NCI-H446 (cell line): ENCODE results near the gene AARS1.
"Not testable (repeated sequence)": the region's sequence is repeated elsewhere in the genome, so short reads cannot be mapped to it uniquely, and the experiment has no call there.

ENCODE experiments used
- DNase-seq, 2 experiments: peaks; one replicate each; lab custom pipeline; 2025; lab: John Stamatoyannopoulos, UW

The AARS1 gene

DNA sequence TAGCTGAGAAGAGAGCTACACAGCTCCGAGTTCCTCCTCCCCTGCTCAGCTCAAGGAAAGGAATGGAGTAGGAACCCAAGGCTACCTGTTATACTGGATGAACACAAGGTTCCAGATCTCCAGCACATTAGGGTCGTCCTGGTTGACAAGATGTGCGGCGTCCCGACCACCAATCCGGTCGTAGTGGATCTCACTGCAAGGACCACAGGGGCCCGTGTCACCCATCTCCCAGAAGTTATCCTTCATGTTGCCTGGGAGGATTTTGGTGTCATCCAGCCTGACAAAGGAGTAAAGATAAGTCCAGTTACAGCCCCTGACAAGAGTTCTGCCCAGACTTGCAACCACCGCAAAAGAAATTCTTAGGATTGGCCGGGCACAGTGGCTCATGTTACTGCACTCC lies 17.6 kb downstream of the AARS1 start:
- DNase-seq = no peak

DNA sequence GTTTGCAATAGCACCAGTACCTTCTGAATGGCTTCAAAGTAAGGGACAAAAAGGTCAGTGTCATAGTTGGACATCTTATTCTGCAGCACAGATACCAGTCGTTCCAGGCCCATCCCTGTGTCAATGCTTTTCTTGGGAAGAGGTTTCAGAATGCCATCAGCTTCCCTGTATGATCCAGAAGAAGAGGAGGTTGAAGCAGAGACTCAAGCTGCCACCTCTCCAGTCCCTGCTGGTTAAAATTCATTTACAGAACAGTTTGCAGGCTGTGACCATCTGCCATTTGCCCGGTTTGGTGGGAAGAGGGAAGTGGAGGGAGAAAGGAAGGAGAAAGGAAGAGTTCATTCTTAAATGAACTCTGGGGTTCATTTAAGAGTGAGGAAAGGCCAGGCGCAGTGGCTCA lies 19.1 kb downstream of the AARS1 start:
- DNase-seq = no peak

DNA sequence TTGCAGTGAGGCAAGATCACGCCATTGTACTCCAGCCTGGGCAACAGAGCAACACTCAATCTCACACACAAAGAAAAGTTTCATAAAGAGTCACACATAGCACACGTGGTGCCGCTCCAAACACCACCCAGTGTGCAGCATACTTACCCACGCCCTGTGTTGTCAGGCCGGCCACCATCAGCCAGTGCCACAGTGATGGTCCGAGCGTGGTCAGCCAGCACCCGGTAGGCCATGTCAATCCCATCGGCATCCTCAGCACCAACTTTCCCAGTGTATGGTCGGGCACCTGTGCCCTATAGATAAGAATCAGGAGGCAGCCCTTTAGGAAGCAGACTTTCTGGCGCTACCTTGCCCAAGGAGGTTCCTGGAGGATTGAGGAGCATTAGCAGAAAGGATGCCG lies 19.8 kb downstream of the AARS1 start:
- no peak for DNase-seq

DNA sequence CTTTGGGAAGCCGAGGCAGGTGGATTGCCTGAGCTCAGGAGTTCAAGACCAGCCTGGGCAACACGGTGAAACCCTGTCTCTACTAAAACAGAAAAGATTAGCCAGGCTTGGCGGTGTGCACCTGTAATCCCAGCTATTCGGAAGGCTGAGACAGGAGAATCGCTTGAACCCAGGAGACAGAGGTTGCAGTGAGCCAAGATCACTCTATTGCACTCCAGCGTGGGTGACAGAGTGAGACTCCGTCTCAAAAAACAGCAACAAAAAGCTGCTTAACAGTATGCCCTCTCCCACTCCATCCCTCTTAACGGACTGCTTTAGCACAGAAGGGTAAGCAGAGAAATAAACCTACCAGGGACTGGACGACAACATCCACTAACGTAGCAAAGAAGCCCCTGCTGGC lies 21.4 kb downstream of the AARS1 start:
- DNase-seq = not testable (repeated sequence)

DNA sequence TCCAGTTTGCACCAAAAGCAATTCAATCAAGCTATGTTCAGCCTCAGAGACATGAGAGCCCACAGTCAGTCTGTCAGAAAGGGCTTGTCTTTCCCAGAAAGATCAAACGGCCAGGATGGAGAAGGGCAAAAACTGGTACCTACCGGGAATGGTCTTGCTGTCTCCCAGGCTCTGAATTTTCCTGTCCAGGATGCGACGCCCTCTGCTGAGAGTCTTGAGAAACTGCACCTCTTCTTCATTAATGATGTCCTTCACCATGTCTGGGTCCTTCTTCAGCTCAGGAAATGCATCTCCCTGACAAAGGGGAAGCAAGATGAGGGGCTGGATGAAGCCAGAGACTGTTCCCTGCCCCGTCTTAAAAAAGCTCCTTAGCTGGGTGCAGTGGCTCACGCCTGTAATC lies 21.8 kb downstream of the AARS1 start:
- DNase-seq = peak; percentile 24 to 29

DNA sequence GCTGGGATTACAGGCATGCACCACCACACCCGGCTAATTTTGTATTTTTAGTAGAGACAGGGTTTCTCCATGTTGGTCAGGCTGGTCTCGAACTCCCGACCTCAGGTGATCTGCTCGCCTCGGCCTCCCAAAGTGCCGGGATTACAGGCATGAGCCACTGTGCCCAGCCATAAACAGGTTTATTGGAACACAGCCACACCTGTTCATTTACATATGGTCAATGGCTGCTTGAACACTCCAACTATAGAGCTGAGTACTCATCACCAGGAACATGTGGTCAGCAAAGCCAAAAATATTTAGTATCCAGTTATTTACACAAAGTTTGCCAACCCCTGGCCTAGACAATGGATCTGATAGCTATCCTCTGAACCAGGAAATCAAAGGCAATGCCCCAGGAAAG lies 29.4 kb downstream of the AARS1 start:
- DNase-seq = not testable (repeated sequence)

DNA sequence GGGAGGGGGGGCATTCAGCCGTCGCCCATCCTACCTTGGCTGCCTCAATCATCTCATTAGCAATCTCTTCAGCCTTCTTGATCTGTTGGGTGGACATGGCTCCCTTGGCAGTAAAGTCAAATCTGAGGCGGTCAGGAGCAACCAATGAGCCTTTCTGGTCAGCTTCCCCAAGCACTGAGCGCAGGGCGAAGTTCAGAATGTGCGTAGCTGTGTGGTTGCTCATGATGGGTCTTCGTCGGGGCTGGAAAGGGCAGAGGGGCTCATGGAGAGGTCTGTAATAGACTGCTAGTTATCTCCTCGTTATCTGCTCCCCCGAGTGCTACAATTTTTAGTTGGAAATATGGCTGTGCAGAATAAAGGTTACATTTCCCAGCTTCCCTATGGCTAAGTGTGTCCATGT lies 30.4 kb downstream of the AARS1 start:
- no peak for DNase-seq

DNA sequence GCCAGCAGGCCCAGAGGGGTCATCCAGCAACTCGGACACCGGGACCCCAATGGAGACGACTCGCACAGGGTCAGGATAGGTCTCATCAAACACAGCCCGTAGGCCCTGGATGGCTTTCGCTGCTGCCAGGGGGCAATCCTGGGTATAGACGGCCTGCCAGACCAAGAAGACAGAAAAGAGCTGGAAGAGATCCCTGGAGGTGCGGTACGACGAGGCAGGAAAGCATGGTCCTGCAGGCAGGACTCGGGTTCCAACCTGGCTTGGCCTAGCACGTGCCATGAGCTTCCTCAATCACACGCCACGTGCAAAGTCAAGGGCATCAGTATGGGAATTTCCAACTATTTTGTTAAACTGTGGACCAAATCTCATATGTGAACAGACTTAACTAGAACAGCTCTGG lies 31.2 kb downstream of the AARS1 start:
- DNase-seq = no peak

DNA sequence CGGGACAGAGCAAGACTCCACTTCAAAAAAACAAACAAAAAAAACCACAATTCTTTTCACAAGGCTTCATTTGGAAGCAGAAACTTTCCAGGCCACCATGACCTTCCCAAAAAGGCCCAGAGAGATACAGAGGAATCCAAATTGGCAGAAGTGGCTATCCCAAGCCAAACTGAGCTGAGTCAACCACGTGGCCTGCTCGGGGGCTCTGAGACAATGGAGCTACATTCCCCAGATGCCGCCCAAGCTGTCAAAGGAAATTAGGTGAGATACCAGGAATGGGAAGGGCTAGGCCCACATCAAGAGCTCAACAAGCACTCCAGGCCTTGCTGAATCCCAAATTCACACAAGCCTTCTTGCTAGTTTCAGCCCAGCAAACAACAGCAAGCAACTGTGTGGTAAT lies 31.9 kb downstream of the AARS1 start:
- DNase-seq = no peak

DNA sequence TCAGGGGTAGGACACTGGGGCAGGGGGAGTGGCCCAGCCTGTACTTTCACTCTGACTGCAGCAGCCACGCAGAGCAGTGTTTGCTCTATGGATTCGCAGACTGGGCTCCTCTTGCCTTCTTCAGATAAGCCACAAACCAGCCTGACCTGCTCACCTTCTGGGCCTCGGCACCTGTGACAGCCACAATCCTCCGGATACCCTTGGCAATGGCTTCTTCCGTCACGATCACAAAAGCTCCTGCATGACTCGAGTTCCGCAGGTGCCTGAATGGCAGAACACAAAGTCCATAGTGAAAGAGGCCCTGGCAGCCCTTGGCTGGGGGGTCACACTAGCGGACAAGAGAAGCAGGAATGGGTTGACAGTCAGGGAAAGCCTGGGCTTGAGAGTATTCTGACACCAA lies 33.7 kb downstream of the AARS1 start:
- DNase-seq = no peak

DNA sequence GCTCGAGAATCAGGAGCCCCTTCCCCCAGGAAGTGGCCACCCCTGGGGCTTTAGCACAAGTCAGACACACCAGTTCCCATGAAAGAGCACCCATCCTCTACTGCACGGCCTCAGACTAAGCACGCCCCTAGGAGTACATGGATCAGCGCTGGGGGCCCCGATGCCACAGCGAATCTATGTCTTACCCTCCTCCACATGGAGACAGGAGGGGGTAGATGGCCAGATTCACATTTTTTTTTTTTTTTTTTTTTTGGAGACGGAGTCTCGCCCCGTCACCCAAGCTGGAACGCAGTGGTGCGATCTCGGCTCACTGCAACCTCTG lies 34.4 kb downstream of the AARS1 start:
- DNase-seq = no peak

DNA sequence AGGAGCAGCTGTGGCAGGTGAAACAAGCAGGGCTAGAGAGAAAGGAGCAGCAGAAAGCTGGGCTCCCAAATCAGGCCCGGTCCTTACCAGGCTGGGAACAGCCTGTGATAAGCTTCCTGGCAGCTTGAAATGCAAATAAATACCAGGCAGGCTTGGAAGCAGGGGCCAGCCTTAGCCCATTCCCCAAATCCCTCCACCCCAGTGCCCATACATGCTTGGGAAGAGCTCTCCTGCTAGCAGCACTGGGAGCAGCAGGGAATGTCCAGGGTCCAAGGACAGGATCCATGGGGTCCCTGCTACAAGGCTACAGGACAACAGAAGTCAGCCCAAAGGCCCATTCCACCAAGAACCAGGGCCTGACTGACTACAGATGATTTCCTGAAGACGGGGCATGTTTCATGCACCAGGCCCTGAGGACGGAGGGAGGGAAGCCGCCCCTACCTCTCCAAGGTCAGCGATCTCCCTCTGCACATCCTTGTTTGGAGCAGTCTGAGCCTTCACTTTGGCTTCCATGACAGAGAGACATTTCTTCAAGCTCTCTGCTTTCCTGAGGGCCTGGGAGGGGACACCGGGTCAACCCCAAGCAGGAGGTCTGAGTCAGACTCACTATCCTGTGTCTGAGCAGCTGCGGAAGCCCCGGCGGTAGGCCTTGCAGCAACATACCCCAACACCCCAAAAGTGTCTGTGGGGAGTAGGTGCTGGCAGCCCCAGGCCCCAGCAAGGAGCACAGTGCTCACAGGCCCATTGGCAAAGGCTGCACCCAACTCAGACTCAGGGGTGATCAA lies 34.9 kb downstream of the AARS1 start:
- DNase-seq = no peak

DNA sequence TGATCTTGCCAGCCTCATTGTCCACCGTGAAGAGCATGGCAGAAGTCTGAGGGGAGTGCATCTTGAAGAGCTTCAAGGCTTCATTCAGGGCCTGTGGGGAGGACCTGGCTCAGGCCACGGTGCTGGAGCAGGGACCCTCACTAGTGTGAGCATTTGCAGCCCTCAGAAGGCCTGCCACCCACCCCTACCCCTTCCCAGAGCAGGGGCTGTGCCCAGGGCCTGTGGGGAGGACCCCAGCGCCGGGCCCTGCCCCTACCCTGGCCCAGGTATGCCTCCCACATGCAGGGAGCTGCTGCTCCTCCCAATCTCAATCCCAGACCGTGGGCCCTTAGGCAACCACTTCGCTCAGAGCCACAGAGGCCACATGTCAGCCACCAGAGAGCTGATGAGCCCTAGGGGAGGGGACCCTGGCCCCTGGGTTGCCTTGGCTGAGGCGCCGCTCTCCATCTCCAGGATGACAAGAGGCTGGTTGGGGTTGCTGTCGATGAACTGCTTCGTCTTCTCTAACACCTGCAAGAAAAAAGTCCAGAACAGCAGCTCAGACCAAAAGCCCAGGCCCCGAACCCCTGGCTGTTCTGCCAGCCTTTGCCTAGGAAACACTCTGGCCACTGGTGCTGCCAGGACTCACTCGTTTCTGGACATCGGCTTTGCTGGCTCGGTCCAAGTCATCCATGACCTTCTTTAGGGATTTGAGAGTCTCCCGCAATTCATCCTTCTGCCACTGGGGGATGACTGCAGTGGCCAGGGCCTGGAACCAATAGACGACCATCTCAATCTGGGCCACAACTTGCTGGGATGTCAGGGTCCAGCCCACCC lies 35.8 kb downstream of the AARS1 start:
- peak in 1 of 2 experiments; percentile 5 for DNase-seq

DNA sequence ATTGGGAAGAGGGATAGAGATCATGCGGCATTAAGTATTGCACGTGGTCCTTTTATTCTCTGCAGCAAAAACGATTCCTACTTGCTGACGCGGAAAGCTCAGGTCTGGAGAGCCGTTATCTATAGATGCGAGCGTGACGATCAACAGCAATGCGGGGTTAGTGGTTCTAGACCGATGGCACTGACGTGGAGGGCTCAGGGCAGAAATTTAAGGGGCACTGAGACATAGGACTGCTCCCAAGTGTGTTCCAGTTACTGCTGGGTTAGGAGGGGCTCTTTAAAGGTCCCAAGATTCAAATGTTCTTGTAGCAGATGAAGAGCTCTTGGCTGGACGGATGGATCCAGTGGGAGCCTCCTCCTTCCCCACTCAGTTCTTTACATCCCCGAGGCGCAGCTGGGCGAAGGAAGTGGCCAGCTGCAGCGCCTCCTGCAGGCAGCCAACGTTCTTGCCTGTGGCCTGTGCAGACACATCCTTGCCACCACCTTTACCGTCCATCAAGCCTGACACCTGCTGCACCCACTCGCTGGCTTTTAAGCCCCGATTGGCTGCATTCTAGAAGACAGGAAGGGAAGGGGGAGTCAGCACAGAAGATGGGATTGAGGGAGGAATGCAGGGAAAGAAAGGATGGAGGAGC lies 36.8 kb downstream of the AARS1 start:
- DNase-seq = no peak

DNA sequence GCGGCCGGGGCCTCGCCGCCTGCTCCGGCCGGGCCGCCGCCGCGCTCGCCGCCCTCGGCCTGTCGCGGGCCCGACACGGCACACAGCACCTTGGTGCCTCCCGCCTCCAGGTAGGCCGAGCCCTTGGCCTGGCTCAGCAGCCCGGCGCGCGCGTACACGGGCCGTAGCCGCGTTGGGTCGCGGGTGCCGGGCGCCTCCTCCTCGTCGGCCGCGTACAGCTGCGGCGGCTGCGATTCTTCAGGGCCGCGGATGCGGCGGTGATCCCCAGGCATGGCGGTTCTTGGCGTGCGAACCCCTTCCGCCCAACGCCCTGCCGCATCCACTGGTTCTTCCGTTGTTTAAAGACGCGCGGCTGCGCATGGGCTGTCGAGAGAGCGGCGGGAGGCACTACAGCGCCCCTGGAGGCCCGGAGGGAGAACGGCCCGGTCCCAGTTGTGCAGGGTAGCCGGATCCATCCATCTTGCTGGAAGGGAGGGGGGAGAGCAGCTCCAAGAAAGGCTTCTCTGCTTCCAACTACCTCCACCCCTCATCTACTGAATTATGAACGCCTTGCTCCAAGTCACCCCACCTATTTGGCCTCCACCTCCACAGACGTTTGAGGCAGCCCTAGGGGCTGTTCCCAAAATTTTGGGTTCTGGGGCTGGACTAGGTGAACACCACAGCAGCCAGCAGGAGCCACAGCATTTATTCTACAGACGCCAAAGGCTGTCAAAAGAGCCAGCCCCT lies 37.5 kb downstream of the AARS1 start, which contains the start of gene EXOSC6:
Gene EXOSC6, minus strand, starts transcription at position 312 of the 726 bp plus-strand sequence. Its CDS starts 40 bp downstream, at position 272.
- peak; percentile 64 to 90 for DNase-seq

DNA sequence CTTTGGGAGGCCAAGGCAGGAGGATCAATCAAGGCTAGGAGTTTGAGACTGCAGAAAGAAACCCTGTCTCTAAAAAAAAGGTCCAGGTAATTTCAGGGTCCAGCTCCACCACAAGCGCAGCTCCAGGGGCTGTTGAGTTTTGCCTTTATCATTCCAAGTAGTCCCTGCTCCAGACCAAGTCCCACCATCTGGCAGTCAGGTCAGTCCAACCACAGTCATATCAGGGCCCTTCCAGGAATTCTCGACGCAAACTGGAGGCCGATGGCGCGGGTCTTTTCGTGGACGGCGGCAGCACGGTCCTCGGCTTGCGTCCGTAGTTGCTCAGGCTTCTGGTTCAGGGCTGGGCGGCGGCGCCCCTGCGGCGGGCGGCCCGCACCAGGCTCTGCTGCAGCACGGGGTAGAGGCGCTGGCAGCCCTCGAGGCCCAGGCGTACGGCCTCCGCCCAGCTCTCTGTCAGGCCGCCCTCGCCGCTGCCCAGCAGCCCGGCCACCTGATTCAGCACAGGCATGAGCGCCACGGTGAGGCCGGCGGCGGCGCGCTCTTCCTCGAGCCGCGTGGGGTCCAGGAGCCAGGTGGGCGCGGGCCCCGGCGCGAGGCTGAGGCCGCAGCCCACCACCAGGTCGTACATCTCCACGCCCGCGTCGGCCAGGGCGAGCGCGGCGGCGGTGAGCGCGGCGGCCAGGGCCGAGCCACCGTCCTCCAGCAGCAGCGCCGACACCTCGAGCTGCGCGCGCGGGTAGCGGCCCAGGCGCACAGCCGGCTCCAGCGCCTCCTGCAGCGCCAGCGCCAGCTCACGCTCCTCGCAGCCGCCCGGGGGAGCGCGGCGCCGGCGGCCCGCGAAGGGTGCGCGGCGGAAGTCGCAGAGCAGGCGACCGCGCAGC lies 38.3 kb downstream of the AARS1 start:
- peak in 1 of 2 experiments; percentile 31 for DNase-seq

DNA sequence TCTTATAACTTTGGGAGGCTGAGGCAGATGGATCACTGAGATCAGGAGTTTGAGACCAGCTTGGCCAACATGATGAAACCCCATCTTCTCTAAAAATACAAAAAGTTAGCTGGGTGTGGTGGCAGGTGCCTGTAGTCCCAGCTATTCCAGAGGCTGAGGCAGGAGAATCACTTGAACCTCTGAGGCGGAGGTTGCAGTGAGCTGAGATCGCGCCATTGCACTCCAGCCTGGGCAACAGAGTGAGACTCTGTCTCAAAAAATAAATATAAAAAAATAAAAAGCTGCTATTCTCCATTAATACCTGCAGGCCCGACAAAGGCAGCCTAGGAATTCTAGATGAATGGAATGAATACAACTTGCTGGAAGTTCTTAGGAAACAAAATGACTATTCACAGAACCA lies 39.6 kb downstream of the AARS1 start:
- not testable (repeated sequence) for DNase-seq

DNA sequence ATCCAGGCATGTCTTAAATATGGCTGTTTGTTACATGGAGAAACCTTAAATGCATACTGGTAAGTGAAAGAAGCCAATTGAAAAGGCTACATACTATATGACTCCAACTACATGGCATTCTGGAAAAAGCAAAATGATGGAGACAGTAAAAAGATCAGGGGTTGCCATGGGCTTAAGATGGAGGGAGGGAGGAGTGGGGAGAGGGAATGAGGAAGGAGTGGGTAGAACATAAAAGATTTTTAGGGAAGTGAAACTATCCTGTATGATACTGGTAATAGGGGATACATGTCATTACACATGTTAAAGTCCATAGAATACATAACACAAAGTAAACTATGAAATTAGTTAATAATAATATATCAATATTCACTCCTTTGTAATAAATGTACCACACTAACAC lies 50.5 kb downstream of the AARS1 start:
- DNase-seq = not testable (repeated sequence)

DNA sequence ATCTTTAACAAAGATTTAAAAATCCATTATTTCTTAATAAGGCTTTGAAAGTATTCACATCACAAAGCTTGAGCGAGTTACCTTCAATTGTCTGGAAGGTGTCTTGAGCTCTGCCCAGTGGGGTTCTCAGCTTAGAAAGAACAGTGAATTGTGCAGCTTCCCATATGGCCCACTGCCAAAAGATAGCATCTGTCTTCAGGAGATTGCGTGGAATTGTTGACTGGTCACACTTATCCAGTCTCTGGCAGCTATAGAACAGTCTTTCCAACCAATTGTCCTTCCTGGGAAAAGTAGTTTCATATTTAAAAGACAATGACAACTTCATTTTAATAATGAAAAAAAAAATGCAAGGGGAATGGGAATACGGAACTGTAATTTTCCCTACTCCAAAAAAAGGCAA lies 57.5 kb downstream of the AARS1 start:
- DNase-seq = not testable (repeated sequence)

DNA sequence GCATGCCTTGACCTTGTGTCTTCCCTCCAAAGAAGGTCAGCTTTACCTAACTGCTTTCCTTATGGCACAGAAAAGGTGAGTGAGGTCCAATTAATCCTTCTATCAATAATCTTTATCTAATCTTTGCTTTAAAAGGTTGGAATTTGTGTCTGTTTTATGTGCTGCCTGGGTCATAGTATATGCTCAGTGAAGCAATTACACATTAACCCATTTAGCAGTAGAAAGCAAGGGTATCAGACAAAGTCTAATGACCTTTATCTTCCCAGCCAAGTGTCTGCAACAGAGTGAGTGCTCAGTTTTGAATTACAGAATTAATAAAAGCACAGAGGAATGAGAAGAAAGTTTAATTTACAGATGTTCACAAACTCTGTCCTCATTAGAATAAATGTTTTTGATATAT lies 63.3 kb downstream of the AARS1 start:
- not testable (repeated sequence) for DNase-seq

DNA sequence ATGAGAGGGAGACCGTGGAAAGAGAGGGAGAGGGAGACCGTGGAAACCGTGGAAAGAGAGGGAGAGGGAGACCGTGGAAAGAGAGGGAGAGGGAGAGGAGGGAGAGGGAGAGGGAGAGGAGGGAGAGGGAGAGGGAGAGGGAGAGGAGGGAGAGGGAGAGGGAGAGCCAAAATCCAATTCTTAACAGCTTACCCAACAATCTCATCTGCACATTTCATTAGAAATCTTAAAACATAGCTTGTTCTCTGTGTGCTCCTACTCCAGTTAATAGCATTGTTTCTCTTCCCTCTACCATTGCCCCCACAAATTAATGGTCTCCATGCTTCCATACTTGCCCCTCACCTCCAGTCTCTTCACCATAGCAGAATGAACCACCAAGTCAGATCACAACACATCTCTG lies 63.9 kb downstream of the AARS1 start:
- DNase-seq = not testable (repeated sequence)
